T-helper 1 cell treated with Interleukin-12 subunit alpha and Interleukin-12 subunit beta and Interleukin-4 antibody, amounts not matched to agents 30 ng/mL and 1 ng/mL, for 36 hours (primary cell): ENCODE measurements around the gene FKBP3. TPM values are rescaled to one million over a fixed set of nuclear protein-coding genes. Genes with fewer than 3 reads are reported as not detected.
"Not testable (repeated sequence)": the region's sequence is repeated elsewhere in the genome, so short reads cannot be mapped to it uniquely, and the experiment has no call there.

Experiments used
- intact Hi-C: fragments of 100-400 bp; cut with micrococcal nuclease; formaldehyde crosslinking; loops from one replicate; pipeline ENCODE4 v1.15.1; 2024
- total RNA-seq: library from RNA; stranded (reverse); gene quantifications from 2 replicates; pipeline ENCODE4 v1.2.3, GENCODE V29; 2022

The FKBP3 gene
- 51.3 and 53.2 TPM in 2 replicates for total RNA-seq

DNA sequence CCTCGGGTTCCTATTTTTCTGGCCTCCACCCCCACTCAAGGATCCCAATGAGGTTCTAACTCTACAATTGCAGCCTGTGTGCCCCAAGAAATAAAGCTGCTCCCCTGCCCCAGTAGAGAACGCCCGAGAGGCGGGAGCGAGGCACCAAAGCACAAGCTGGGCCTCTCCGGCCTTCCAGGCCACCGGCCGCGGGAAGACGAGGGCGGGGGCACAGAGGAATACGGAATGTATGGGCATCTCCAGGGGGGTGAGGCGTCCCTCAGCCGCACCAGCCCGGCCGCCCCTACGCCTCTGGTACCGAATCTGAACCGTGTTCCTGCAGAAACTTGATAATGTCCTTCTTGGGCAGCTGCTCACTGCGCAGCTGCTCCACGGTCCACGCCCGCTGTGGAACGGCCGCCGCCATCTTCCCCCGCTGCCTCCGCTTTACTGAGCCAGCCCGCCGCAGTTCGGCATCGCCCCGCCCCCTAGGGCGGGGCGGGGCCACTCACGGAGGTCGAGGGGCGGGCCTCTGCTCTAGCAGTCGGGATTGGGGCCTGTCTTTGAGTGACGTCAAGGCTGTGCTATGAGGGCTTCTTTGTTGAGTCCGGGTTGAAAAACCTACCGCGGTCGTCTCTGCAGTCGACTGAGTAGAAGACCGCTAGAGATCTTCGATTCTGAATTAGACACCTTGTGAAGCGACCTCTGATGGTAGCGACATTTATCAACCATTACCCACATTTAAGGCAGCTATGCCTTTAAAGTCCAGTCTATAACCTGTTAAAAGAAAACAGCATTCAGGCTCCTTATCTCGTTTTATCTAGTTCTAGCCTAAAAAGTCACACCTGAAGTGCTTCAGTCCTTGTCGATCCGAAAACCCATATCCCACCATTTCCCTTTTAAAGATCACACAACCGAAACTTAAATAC is at the start of gene FKBP3:
TSS of gene FKBP3 (minus strand) at position 431 of the 908 bp plus-strand sequence. CDS start at position 406, 25 bp downstream.
- intact Hi-C loops = loop anchor here (1.0 to 2.0 kb wide), 7 partner anchors 20 to 237 kb away; partner anchors contain the start of genes MIS18BP1, PRPF39 and TOGARAM1

DNA sequence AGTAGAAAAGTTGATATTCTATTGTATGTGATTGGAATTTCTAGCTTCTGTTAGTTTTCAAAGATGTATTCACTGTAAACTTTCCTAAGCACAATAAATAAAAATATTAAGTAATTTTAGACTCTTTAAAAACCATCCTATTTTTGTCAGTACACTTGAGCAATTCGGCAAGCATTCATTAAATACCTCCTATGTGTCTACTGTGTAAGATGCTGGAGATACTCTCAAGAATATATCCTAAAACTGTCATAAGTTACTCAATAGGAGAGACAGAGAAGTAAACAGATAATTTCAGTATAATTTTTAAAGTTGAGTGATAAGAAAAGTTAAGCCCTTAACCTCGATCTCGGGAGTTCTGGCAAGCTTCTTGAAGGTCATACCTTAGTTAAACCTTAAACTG is 47.5 kb upstream of the FKBP3 start:
- intact Hi-C loops = no loop called here

DNA sequence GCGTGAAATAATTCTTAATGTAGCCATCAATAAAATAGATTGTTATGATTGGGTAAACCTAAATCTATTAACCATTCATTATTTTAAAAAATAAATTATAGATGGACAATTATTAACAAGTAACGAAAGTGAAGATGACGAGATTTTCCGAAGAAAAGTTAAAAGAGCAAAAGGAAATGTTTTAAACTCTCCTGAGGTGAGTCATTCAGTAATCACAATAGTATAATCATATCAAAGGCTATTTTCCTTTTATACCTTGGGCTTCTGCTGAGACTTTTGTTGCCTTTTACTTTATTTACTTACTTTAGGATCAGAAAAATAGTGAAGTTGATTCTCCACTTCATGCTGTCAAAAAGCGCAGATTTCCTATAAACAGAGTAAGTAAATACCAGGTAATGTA is 47.0 kb upstream of the FKBP3 start:
- intact Hi-C loops = no loop called here

DNA sequence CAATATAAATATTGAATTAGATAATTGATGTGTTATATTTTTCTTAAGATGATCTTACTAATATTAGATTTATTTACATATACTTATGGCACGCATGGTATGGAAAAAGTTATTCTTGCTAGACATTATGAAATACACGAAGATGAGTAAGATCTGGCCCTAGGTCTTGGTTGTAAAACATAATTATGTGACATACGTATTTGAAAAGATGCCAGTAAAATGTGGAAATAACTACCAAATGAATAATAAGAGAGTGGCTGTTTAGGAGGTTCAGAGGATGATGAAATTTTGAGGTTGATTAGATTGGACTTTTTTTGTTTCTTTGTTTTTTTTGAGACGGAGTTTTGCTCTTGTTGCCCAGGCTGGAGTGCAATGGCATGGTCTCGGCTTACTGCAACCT is 42.8 kb upstream of the FKBP3 start:
- intact Hi-C loops = no loop called here

DNA sequence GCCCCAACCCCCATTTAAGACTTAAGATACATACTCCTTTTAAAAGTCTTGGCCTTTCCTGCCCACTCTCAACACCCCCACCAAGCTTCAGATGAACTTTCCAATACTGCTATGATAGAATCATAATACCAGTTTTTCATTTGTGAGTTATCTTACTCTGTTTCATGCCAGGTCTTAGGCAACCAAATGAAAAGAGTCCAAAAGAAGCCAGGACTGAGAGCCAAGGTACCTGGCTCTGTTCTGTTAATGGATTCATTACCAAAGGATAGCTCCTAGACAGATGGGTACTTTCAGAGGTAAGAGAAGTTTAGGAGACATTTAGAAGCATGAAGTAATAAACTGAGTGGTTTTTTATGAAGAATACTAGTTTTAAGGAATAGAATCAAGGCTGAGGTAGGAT is 35.6 kb upstream of the FKBP3 start:
- intact Hi-C loops = no loop called here

DNA sequence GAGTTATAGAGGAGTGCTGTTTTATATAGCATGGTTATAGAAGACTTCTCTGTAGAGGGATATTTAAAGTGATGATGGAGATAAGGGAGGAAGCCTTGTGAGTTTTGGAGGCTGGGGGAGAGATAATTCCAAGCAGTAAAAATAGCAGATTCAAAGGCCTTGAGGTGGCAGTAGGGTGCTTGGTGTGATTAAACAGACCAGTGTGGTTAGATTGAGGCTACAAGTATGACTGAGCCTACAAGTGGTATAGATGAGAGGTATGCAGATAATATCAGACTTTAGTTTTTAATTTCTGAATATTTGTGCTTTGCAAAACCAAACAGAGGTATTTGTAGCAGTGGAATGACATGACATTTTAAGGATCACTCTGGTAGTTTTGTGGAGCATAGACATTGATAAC is 21.8 kb upstream of the FKBP3 start:
- intact Hi-C loops = loop anchor here (1.0 to 5.0 kb wide), 2 partner anchors 46 to 112 kb away; no protein-coding TSS in a partner anchor

DNA sequence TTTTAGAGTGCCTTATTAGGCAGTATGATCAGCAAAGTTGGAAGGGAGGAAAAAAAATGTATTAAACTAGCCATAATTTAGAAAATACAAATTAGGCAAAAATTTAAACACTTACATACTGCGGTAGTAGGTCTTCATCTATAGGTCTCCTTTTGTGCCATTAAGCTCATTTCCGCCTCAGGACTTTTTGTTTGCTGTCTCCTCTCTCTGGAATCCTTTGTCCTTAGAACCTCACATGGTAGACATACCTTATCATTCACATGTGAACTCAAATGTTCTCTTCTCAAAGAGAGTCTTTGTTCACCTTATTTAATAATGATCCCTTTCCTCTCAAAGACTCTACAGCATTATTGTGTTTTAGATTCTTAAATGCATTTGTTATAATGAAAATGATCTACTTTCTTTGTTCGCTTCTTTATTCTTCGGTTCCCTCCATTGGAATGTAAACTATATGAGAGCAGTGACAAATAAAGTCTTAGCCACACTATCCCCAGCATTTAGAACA is 16.2 kb upstream of the FKBP3 start:
- intact Hi-C loops = no loop called here

DNA sequence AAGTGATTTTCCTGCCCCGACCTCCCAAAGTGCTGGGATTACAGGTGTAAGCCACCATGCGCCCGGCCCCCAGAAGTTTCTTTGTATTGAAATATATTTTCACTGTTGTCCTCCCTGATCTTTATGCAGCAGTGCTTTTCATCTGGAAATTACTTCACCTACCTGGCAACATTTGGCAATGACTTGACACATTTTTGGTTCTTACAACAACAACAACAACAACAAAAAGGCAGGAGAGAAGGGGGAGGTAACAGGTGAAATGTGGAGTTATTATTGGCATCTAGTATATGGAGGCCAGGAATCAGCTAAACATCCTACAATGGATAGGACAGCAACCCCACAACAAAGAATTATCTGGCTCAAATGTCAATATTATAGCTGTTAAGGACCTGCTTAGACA is 15.3 kb upstream of the FKBP3 start:
- intact Hi-C loops = no loop called here

DNA sequence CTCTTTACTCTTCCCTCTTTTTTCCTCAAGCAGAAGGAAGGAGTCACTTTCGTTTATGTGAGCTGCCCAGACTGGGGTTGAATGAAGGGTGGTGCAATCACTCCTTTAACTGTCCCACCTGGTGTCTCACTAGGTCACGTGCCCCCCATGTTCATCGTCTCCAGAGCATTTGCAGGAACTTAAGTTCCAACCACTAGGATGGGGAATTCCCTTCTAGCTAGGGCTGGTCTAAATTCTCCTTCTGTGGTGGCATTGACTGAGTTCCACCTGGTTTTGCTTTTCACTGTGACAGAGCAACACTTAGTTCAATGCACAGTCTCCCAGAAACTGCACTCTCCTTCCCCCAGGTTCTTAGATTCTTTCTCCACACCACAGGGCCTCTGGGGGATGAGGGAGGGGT is 10.9 kb upstream of the FKBP3 start:
- intact Hi-C loops = no loop called here

DNA sequence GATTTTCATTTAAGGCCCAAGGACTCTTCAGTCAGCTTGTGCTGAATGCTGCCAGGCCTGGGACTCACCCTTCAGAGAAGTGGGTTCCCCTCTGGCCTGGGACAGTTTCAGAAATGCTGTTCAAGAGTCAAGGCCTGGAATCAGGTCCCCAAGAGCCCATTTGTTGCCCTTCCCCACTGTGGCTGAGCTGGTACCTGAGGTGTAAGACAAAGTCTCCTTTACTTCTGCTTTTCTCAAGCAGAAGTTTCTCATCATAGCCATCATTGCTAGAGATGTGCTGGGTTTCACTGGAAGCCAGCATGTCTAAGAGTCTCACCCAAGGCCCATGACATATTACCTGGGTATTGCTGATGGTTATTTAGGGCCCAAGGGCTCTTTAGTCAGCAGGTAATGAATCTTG is 10.4 kb upstream of the FKBP3 start:
- intact Hi-C loops = no loop called here

DNA sequence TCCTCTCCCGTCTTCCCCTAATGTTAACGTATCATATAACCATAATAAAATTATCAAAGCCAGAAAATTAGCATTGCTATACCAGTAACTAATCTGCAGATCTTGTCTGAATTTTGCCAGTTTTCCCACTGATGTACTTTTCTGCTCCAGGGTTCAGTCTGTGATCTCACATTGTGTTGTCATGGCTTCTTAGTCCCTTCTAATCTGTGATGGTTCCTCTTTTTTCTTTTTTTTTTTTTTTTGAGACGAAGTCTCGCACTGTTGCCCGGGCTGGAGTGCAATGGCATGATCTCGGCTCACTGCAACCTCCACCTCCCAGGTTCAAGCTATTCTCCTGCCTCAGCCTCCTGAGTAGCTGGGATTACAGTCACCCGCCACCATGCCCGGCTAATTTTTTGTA is 7.8 kb upstream of the FKBP3 start:
- intact Hi-C loops = not testable (repeated sequence)

DNA sequence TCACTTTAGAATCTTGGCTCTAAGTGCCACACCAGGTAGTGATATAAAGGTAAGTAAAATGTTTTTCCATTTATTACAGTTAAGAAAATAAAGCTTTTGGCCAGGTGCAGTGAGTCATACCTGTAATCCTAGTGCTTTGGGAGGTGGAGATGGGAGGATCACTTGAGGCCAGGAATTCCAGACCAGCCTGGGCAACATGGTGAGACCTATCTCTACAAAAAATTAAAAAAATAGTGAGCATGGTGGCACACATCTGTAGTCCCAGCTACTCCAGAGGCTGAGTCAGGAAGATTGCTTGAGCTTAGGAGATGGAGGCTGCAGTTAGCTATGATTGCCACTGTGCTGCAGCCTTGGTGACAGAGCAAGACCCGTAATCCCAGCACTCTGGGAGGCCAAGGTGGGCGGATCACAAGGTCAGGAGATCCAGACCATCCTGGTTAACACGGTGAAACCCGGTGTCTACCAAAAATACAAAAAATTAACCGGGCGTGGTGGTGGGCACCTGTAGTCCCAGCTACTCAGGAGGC is 6.4 kb upstream of the FKBP3 start:
- intact Hi-C loops = no loop called here

DNA sequence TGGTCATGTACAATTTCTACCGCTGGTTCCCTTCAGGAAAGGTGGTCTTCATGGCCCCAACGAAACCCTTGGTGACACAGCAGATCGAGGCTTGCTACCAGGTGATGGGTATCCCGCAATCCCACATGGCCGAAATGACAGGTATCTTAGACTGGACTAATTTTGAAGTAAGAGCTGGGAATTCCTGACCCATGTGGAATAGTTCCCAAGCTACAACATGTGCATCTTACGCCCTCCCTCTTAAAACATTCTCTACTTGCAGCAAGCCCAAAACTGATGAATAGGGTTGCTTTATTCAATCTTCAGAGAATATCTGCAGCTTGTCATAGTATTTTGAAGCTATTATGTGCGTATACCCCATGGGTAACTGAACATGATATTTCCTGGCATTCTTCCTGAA is 2.1 kb upstream of the FKBP3 start:
- intact Hi-C loops = no loop called here

DNA sequence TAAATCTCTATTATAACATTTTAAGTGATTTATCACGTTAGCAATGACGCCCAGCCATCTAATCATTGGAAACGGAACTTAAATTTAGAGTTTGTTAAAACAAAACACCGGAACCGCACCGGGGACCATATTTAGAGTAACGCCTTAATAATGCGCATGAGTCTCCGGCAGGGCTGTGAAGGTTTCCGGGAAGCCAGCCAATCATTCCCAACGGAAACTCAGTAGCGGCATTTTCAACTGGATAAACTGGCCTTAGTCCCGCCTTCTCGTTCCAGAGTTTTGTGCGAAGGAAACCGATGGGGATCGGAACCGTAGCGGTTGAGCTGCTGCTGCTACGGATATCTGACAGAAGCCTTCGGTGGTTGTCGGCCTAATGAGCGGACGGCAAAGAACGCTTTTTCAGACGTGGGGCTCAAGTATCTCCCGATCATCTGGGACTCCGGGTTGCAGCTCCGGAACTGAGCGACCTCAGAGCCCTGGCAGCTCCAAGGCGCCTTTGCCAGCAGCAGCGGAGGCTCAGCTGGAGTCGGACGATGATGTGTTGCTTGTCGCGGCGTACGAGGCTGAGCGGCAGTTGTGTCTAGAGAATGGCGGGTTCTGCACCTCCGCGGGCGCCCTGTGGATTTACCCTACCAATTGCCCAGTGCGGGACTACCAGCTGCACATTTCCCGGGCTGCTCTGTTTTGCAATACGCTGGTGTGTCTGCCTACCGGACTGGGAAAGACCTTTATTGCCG is 1.5 kb upstream of the FKBP3 start, which contains the start of gene FANCM:
TSS of gene FANCM (plus strand) at position 272 of the 737 bp plus-strand sequence. CDS start at position 374, 102 bp downstream.
- intact Hi-C loops = loop anchor here (1.0 to 2.0 kb wide), 2 partner anchors 86 to 223 kb away; no protein-coding TSS in a partner anchor

DNA sequence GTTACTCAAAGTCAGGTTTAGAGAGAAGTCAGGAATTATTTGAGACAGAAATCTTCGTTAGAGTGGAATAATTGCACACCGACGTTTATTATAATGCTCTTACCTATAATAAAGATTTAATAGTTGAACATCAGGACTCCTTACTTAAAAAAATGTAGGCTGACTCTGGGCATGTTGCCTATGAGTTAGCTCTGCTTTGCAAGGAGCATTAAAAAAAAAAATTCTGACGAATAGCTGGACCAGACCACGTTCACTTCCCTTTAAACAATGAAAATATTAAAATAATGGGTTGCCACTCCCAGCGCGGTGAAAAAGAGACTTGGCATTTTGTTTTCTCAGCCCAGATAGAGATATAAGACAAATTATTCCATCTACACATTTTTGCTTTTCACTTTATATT is 875 bp upstream of the FKBP3 start:
- intact Hi-C loops = loop anchor here (1.0 to 2.0 kb wide), 2 partner anchors 87 to 222 kb away; no protein-coding TSS in a partner anchor

DNA sequence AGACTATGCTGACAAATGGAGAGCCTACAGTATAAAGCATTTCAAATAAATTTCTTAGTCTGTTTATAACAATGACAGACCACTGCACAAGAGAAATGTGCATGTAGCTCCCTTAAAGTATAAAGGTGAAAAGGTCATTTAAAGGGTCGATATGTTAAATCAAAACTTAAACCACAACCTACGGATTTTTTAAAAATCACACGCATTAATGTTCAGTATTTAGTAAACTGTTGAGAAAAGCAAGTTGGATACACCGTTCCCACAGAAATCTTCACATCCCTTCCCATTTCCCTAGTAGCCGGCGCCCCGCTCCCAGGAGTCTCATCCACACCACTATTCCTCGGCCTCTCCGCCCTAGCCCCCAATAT is 614 bp downstream of the FKBP3 start:
- intact Hi-C loops = loop anchor here (1.0 to 2.0 kb wide), 7 partner anchors 19 to 236 kb away; partner anchors contain the start of genes MIS18BP1, PRPF39 and TOGARAM1

DNA sequence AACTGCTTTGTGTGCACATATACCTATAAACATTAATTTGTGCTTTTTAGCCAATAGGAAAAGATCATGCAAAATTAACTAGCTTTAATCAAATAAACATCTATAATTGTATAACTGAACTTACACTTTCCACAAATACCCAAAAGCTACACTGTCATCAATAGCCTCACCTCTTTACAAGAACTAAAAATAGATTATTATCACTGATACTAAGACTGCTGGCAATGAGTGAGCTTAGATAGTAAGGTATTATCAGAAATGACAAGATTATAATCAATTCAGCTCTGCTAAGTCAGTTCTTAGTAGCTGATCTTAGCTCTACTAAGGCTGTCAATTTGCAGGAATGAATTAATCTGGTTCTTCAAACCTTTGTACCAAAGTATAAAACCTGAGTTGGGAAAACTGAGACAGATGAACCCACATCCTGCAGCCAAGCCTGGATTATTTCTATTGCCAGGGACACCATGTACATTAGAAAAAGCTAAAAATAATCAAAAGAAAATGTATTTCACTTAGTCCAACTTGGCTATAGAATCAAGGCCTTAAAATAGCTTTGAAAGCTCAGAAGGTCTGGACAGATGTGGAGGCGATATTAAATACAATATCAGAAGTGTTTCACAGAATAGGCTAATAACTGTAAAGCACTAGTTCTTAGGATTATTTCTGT is 5.2 kb downstream of the FKBP3 start:
- intact Hi-C loops = no loop called here

DNA sequence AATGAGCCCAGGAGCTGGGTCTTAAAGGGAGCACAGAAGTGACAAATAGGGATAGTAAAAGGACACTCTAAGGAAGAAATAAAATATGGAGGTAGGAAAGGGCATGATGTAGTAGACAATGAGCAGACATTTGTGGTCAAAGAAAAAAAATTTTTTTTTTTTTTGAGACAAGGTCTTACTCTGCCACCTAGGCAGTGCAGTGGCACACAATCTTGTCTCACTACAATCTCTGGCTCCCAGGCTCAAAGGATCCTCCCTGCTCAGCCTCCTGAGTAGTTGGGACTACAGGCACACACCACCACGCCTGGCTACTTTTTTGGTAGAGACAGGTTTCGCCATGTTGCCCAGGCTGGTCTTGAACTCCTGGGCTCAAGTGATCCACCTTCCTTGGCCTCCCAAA is 8.5 kb downstream of the FKBP3 start:
- intact Hi-C loops = no loop called here

DNA sequence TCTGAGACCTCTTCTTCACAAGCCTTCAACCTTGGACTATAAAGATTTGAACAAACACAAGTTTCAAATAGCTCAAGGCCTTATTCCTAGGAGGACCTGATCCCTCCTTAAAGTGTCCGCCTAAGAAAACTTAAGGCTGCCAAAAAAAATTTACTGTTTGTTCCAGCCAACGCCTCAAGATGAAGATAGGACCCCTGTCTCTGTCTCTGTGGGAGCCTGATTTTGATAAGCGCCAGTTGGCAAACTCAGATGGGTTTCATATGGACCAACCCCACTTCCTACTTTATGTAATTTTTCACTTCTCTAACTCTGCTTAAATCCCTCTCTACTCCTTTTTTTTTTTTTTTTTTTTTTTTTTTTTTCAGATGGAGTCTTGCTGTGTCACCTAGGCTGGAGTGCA is 11.0 kb downstream of the FKBP3 start:
- intact Hi-C loops = no loop called here

DNA sequence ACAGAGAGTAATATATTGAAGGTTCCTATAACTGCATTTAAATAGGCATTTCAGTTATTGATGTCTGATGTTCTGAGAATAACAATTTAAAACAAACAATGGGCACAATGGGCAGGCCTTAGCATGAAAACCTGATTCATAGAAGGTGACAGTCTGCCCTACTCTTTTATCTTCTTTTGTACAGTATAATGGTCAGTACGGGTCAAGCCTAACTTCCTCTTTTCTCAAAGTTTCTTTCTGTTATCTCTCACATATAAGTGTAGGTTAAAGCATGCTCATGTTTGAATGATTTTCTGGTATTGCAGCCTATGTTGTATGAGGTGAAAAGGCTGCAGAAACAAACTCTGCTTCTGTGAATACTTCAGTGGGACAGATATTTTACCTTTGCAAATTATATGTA is 14.2 kb downstream of the FKBP3 start:
- intact Hi-C loops = no loop called here

DNA sequence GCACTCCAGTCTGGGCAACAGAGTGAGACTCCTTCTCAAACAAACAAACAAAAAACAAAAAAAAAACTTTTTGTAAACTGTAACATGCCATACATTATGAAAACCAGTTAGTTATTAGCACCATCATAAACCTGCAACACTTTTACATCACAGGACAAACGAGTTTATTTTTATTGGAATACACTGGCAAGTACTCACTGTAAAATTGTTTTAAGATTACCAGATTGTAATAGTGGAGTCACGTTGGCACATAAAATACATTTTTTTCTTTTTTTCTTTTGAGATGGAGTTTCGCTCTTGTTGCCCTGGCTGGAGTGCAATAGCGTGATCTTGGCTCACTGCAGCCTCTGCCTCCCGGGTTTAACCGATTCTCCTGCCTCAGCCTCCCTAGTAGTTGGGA is 15.7 kb downstream of the FKBP3 start:
- intact Hi-C loops = no loop called here
